ENCODE measurements around the gene PRKAB2.
"Not testable (repeated sequence)": the region's sequence is repeated elsewhere in the genome, so short reads cannot be mapped to it uniquely, and the experiment has no call there.

PRKAB2 gene

GRCh38 chr1:147163019-147163418, 9.3 kb downstream of the PRKAB2 start:
- DNase-seq (ENCODE audit: low read depth): no peak
- H3K4me3 ChIP-seq (replicated peaks; ENCODE audit: low read depth, low read length): no peak overlapping the region
- TF ChIP-seq CTCF (IDR thresholded peaks at IDR 0.05; ENCODE audit: low read length, missing control alignments): no peak

GRCh38 chr1:147162093-147162492, 10.2 kb downstream of the PRKAB2 start:
- H3K4me3 ChIP-seq (replicated peaks; ENCODE audit: low read depth, low read length): no peak overlapping the region
- TF ChIP-seq CTCF (IDR thresholded peaks at IDR 0.05; ENCODE audit: low read length, missing control alignments): no peak
- no peak for DNase-seq (ENCODE audit: low read depth)

GRCh38 chr1:147157116-147157515, 15.2 kb downstream of the PRKAB2 start:
- not testable (repeated sequence) for H3K4me3 ChIP-seq (replicated peaks; ENCODE audit: low read depth, low read length); DNase-seq (ENCODE audit: low read depth)

GRCh38 chr1:147156642-147157041, 15.6 kb downstream of the PRKAB2 start:
- H3K4me3 ChIP-seq (replicated peaks; ENCODE audit: low read depth, low read length): no peak overlapping the region
- TF ChIP-seq CTCF (IDR thresholded peaks at IDR 0.05; ENCODE audit: low read length, missing control alignments): no peak

GRCh38 chr1:147152772-147153171, 19.5 kb downstream of the PRKAB2 start:
- no peak for DNase-seq (ENCODE audit: low read depth)
- no peak for TF ChIP-seq CTCF (IDR thresholded peaks at IDR 0.05; ENCODE audit: low read length, missing control alignments)
- H3K4me3 ChIP-seq (replicated peaks; ENCODE audit: low read depth, low read length): no peak overlapping the region

More at GRCh38 chr1:147156642-147157041, 15.6 kb downstream of the PRKAB2 start:
- no peak for DNase-seq (ENCODE audit: low read depth)

GRCh38 chr1:147151244-147151643, 21.0 kb downstream of the PRKAB2 start:
- DNase-seq (ENCODE audit: low read depth): no peak
- TF ChIP-seq CTCF (IDR thresholded peaks at IDR 0.05; ENCODE audit: low read length, missing control alignments): no peak
- H3K4me3 ChIP-seq (replicated peaks; ENCODE audit: low read depth, low read length): no peak overlapping the region

GRCh38 chr1:147142886-147143285, 29.4 kb downstream of the PRKAB2 start:
- no peak for TF ChIP-seq CTCF (IDR thresholded peaks at IDR 0.05; ENCODE audit: low read length, missing control alignments)
- no peak overlapping the region for H3K4me3 ChIP-seq (replicated peaks; ENCODE audit: low read depth, low read length)
- no peak for DNase-seq (ENCODE audit: low read depth)

GRCh38 chr1:147130721-147131120, 41.5 kb downstream of the PRKAB2 start:
- not testable (repeated sequence) for H3K4me3 ChIP-seq (replicated peaks; ENCODE audit: low read depth, low read length); DNase-seq (ENCODE audit: low read depth)

Data from fibroblast of pulmonary artery (primary cell).